Measurements from ENCODE around the gene FBRS.
"Not testable (repeated sequence)": the region's sequence is repeated elsewhere in the genome, so short reads cannot be mapped to it uniquely, and the experiment has no call there.

FBRS gene

GRCh38 chr16:30657866-30658730, at the start of gene FBRS:
FBRS (plus strand) TSS chr16:30658431; CDS start chr16:30659519, 1,088 bp downstream.
- DNase-seq: peak; percentile 99

GRCh38 chr16:30609002-30609925, 49.0 kb upstream of the FBRS start:
- DNase-seq: no peak

DNA sequence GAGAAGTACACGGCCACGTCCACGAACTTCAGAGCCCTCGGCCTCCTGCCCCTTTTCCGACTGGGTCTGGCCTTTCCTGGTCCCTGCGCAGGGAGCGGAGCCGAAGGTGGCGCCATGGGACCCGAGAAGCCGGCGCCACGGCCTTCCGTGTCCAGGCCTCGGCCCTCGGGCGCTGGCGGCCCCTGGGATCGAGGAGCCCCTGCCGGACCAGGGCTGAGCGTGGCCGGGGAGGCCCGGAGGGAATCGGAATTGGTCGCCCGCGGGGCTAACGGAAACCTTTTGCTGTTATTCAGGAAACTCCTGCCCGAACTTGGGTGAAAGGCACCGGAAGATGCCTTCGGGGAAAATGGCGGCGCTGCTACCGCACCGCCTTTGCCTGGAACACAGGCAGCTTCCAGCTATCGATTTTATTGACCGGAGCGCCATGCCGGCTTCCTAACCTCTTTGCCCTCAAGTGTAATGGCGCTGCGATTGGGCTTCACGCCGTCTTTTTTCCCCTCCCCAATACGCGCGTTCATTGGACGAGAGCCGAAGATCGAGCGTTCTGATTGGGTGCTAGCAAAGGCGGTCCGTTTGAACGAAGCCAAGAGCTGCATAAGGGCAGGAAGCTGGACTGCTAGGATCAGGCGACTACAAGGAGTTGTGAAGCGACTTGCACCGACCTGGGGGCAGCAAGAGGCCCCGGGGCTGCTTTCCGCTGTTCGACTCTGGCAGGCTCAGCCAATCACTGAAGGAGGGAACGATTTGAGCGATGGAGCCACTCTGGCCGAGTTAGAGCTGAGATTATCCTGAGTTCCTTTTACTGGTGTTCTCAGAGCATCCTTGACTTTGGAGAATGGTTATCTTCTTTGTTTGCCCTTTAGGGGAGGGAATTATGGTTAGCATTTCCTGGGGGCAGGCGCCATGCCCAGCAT, 48.0 kb upstream of the FBRS start, which contains the start of gene ZNF689:
Gene ZNF689, minus strand, starts transcription at position 464 of the 914 bp plus-strand sequence. Its CDS starts 348 bp downstream, at position 116.
- DNase-seq: peak; percentile 90

- DNase-seq: peak; percentile 25
These were observed 42.7 kb upstream of the FBRS start for GRCh38 chr16:30615358-30616091.

- no peak for DNase-seq
These were observed 39.0 kb upstream of the FBRS start for GRCh38 chr16:30619202-30619601.

DNA sequence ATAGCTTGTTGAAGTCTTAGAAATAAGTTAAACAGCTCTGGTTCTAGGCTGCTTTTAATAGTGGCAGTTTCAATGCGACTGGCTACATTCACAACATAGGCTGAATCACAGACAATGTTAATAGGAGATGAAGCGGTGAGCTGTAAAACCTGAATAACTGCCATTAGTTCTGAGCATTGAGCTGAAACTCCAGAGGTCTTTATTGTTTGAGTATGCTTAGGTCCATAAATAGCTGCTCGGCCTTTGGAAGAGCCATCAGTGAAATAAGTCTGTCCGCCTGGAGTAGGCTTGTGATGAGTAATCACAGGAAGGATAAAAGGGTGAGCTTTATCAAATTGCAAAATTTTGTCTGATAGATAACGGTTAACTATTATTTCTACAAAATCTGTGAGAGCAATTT, 38.6 kb upstream of the FBRS start:
- DNase-seq: no peak

DNA sequence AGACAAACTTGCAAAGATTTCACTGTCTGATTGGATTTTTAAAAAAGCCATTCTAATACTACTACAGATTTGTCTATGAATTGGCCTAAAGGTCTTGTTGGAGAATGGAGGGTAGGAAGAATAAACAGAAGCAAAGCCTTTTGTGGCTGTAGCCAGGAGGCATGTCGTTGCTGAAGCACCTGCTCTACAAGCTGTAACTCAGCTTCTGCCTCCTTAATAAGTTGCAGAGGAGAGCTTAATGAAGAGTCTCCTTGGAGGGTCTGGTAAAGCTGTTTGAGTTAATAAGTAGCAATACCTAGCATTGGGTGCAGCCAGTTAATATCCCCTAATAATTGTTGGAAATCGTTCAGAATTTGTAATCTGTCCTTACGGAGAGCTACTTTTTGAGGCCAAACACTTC, 38.1 kb upstream of the FBRS start:
- DNase-seq: no peak

- no peak for DNase-seq
These were observed 36.5 kb upstream of the FBRS start for GRCh38 chr16:30621765-30622164.

- DNase-seq: no peak
These were observed 35.7 kb upstream of the FBRS start for GRCh38 chr16:30622455-30623032.

GRCh38 chr16:30623536-30624283, 34.5 kb upstream of the FBRS start:
- no peak for DNase-seq

- no peak for DNase-seq
These were observed 32.0 kb upstream of the FBRS start for GRCh38 chr16:30626236-30626635.

DNA sequence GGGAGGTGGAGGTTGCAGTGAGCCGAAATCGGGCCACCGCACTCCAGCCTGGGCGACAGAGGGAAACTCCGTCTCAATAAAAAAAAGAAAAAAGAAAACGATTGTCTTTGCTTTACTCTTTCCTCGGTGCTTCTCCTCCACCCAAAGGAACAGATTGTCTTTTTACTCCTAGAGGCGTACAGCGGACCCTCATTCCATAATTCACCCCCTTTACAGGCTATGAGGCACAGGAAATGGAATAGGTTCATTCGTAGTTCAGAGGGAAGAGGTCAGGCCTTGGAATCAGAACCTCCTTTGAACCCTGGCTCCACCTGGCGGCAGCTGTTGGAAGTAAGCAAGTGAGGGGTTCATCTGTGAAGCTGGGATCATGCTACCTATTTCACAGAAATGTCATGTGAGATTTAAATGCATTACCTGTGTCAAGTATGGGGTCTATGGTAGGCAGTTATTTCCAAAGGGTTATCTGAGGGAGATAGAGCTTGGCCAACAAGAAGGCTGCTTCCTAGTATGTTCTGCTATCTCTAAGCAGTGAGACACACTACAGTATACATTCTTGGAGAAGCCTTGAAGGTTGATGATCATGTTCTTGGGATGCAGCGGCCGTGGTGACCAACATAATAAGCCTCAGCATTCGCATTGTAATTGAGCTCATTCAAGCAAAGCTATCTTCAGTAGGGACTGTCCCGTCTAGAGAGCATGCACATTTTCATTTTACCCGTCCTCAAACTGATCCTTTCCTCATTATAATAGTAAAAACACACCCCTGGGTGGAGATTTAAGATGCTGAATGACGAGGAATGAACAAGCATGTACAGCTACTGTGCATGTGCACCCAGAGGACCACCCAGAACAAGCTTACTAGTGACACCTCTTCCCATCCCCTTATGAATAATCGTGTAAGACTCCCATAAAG, 29.3 kb upstream of the FBRS start:
- DNase-seq: peak; percentile 49

DNA sequence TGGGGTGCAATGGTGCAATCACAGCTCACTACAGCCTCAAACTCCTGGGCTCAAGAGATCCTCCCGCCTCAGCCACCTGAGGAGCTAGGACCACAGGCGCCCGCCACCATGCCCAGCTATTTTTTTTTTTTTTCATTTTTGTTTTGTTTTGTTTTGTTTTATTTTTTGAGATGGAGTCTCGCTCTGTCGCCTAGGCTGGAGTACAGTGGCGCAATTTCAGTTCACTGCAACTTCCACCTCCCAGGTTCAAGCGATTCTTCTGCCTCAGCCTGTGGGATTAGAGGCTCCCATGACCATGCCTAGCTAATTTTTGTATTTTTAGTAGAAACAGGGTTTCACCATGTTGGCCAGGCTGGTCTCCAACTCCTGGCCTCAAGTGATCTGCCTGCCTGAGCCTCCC, 25.8 kb upstream of the FBRS start:
- DNase-seq: not testable (repeated sequence)

DNA sequence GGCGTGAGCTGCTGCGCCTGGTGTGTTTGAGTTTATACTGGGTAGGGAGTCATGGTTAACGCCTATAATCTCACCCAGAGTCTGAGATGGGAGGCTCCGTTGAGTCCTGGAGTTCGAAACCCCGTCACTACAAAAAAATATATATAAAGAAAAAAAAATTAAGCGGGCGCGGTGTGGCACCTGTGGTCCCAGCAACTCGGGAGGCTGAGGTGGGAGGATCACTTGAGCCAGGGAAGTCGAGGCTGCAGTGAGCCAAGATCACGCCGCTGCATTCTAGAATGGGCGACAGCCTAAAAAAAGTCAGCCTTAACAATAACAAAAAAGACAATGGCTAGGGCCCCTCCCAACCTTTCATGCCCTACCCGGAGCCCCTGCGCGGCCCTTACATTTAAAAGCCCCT, 24.7 kb upstream of the FBRS start:
- DNase-seq: no peak

GRCh38 chr16:30636599-30636998, 21.6 kb upstream of the FBRS start:
- no peak for DNase-seq

DNA sequence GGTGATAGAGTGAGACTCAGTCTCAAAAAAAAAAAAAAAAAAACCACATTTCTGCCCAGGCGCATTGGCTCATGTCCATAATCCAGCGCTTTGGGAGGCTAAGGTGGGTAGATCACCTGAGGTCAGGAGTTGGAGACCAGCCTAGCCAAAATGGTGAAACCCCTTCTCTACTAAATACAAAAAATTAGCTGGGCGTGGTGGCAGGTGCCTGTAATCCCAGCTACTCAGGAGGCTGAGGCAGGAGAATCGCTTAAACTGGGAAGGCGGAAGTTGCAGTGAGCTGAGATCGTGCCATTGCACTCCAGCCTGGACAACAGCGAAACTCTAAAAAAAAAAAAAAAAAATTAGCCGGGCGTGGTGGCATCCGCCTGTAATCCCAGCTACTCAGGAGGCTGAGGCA, 21.1 kb upstream of the FBRS start:
- DNase-seq: not testable (repeated sequence)

- peak; percentile 41 for DNase-seq
These were observed 20.3 kb upstream of the FBRS start for GRCh38 chr16:30637944-30638343.

GRCh38 chr16:30641378-30641982, 16.8 kb upstream of the FBRS start:
- DNase-seq: no peak

DNA sequence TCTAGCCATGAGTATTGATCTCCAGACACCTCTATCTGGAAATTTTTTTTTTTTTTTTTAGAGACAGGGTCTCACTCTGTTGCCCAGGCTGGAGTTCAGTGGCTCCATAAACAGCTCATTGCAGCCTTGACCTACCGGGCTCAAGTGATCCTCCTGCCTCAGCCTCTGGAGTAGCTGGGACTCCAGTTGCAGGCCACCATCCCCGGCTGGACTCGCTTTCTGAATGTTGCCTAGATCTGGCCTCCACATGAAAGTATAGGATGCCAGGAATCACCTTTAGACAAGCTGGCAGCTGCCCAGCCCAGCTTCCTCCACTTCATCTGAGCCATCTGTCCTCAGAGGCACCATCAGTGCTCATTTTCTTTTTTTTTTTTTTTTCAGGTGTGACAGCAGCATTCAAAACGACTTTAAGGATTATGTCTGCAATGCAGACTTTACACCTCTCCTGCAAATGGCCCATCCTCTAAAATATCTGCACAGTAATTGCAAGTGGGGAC, 13.8 kb upstream of the FBRS start:
- no peak for DNase-seq
